CD4-positive, alpha-beta memory T cell (primary cell): ENCODE results near the gene SDE2. TPM values are rescaled to one million over a fixed set of nuclear protein-coding genes. Genes with fewer than 3 reads are reported as not detected.

ENCODE experiments used
- CTCF ChIA-PET: fragments of 350-600 bp; sonication (Branson Sonifier 250); formaldehyde crosslinking; loops from one replicate; lab custom pipeline; 2021; ENCODE audit warnings: inconsistent platforms; ENCODE audit not compliant: partially characterized antibody; lab: Charles Lee
- POLR2A ChIA-PET: fragments of 350-600 bp; sonication (Branson Sonifier 250); formaldehyde crosslinking; loops from one replicate; lab custom pipeline; 2021; ENCODE audit not compliant: partially characterized antibody; lab: Charles Lee
- DNase-seq, 5 donors: peaks; one replicate each; pipeline versions ENCODE4 v3.0.0 to v3.0.0-alpha.2; 2020 to 2022; ENCODE audit warnings: mixed read lengths in 1 of 5
- H3K27ac ChIP-seq: one replicate; pipeline ENCODE4 v1.7.0; 2013; ENCODE audit warnings: low read depth, low read length
- H3K27me3 ChIP-seq: 2 replicates; pipeline ENCODE4 v1.7.0; 2013; ENCODE audit warnings: mild to moderate bottlenecking, low read length, moderate library complexity; ENCODE audit not compliant: insufficient read depth
- H3K36me3 ChIP-seq: 2 replicates; pipeline ENCODE4 v1.7.0; 2013; ENCODE audit warnings: mild to moderate bottlenecking, low read length, moderate library complexity; ENCODE audit not compliant: insufficient read depth
- H3K4me1 ChIP-seq: 2 replicates; pipeline ENCODE4 v1.7.0; 2013; ENCODE audit warnings: mild to moderate bottlenecking, low read length, moderate library complexity; ENCODE audit not compliant: insufficient read depth
- H3K4me3 ChIP-seq, 2 donors: one replicate each; pipeline ENCODE4 v1.7.0; 2013; ENCODE audit warnings: low read length in 2 of 2, mild to moderate bottlenecking in 1 of 2
- H3K9me3 ChIP-seq, 2 donors: one replicate each; pipeline ENCODE4 v1.7.0; 2013; ENCODE audit warnings: low read length in 2 of 2, control low read depth in 1 of 2; ENCODE audit not compliant: control insufficient read depth in 1 of 2
- H3K27ac Mint-ChIP-seq, 7 donors: one replicate each; pipeline ENCODE4 v1.8.0; 2020 to 2021; ENCODE audit warnings: mixed read lengths in 7 of 7, mild to moderate bottlenecking in 6 of 7, inconsistent platforms in 3 of 7, moderate library complexity in 3 of 7
- H3K27me3 Mint-ChIP-seq, 2 donors: one replicate each; pipeline ENCODE4 v1.8.0; 2020 to 2021; ENCODE audit warnings: mixed read lengths in 2 of 2
- H3K36me3 Mint-ChIP-seq, 2 donors: one replicate each; pipeline ENCODE4 v1.8.0; 2020 to 2021; ENCODE audit warnings: mixed read lengths in 2 of 2, inconsistent platforms in 1 of 2, mild to moderate bottlenecking in 1 of 2
- H3K4me1 Mint-ChIP-seq, 4 donors: one replicate each; pipeline ENCODE4 v1.8.0; 2020 to 2021; ENCODE audit warnings: mixed read lengths in 4 of 4, mild to moderate bottlenecking in 1 of 4
- H3K4me3 Mint-ChIP-seq, 8 donors: one replicate each; pipeline ENCODE4 v1.8.0; 2020 to 2021; ENCODE audit warnings: mixed read lengths in 8 of 8, mild to moderate bottlenecking in 7 of 8, moderate library complexity in 6 of 8, inconsistent platforms in 3 of 8
- H3K9me3 Mint-ChIP-seq, 8 donors: one replicate each; pipeline ENCODE4 v1.8.0; 2020 to 2021; ENCODE audit warnings: mixed read lengths in 8 of 8, mild to moderate bottlenecking in 5 of 8, inconsistent platforms in 3 of 8, moderate library complexity in 1 of 8
- intact Hi-C: fragments of 100-400 bp; cut with micrococcal nuclease; formaldehyde crosslinking; loops from one replicate; pipeline ENCODE4 v1.15.1; 2023
- polyA plus RNA-seq, 2 donors: library from polyadenylated mRNA; unstranded; fragments of 300-500 nt; fragmentation: Illumina TruSeq; gene quantifications; one replicate each; pipeline ENCODE4 v1.2.3, GENCODE V29; 2021
- total RNA-seq, 2 experiments: library from RNA; stranded (reverse); gene quantifications; one replicate each; pipeline ENCODE4 v1.2.3, GENCODE V29; 2021

Gene SDE2
- total RNA-seq (10 to 100 TPM; 21.1 to 21.2 TPM), polyA plus RNA-seq (10 to 100 TPM; 10.0 to 18.9 TPM)

- Mint-ChIP-seq H3K9me3 (peaks cover 0 to 5% (median 0%) of the 10 kb centered on the region in 8 donors), H3K4me3 (peak within 1 kb of the TSS; percentile 99 to 100 (median 100)), H3K27ac (peak within 1 kb of the TSS; percentile 100), H3K36me3 (peaks cover 12 to 35% of the 10 kb centered on the region in 2 donors), H3K27me3 (no peaks in the 10 kb centered on the region), H3K4me1 (peaks cover 44 to 78% (median 61%) of the 10 kb centered on the region in 4 donors)
- peak; percentile 99 to 100 (median 100) for DNase-seq
- Histone ChIP-seq H3K27ac (peak within 1 kb of the TSS; percentile 98), H3K9me3 (no peaks in the 10 kb centered on the region), H3K4me1 (peaks cover 81% of the 10 kb centered on the region), H3K27me3 (no peaks in the 10 kb centered on the region), H3K36me3 (peaks cover 12% of the 10 kb centered on the region), H3K4me3 (peak within 1 kb of the TSS; percentile 78 to 99)
- ChIA-PET POLR2A (interaction anchor here (0.6 to 22.3 kb wide), 50 partner anchors 9 to 1816 kb away, joined by 3 to 614 read pairs (median 5); partner anchors contain the start of genes ACBD3, COQ8A, DEGS1 and H3-3A), CTCF (interaction anchor here (0.6 to 2.1 kb wide), 11 partner anchors 9 to 572 kb away, joined by 3 to 28 read pairs (median 4); partner anchors contain the start of genes H3-3A, LBR and SRP9)
- intact Hi-C loops: loop anchor here (1.0 to 10.0 kb wide), 8 partner anchors 12 to 2005 kb away; partner anchors contain the start of genes ACBD3, H3-3A, LBR and PYCR2
Measured at GRCh38 chr1:225999227-225999911, at the start of gene SDE2. TSS of gene SDE2 (minus strand) at chr1:225999343. CDS start at chr1:225999312, 31 bp downstream.

DNA sequence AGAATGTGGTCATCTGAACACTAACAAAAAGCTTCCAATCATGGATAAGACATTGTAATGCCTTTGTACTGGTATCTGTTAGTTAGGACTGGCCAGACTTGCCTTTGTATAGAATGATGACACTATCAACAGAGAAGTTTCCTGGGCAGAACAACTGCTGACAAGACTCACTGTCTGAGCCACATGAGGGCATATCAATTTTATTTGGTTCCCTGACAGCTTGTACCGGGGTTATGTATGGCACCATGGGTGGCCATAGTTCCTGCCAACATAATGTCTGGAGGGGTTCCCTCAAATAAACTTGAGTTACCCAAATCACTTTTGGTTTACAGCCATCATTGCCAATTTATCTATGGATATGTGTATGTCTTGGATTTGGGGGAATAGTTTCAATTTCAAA lies 49.7 kb upstream of the SDE2 start:
- Histone ChIP-seq H3K27ac (no peak overlapping the region), H3K9me3 (no peaks in the 10 kb centered on the region), H3K27me3 (no peaks in the 10 kb centered on the region), H3K4me3 (no peak overlapping the region), H3K4me1 (no peaks in the 10 kb centered on the region), H3K36me3 (no peaks in the 10 kb centered on the region)
- no peak for DNase-seq
- Mint-ChIP-seq H3K4me1 (peaks cover 0 to 3% (median 1%) of the 10 kb centered on the region in 4 donors), H3K27ac (no peak overlapping the region), H3K27me3 (no peaks in the 10 kb centered on the region), H3K9me3 (peaks cover 0 to 1% (median 0%) of the 10 kb centered on the region in 8 donors), H3K36me3 (peaks cover 0 to 7% of the 10 kb centered on the region in 2 donors), H3K4me3 (no peak overlapping the region)
- ChIA-PET POLR2A (no interaction called here), CTCF (no interaction called here)
- intact Hi-C loops: no loop called here

DNA sequence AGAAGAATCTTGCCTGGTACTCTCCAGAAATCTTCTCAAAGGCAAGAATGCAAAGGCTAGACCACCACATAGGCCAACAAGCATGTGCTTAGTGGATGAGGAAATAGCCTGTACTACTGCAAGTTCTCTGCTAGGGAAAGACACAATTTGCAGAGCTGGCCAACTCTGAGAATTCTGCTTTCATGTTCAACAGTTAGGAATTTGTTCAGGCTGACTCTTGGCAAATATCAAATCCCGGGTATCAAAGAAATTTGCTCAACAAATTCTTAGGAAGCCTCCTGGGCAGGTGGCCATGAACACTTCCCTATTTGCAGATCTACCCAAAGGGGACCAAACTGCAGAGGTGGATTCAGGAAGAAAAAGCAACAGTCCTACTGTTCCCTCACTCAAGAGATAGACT lies 48.4 kb upstream of the SDE2 start:
- H3K27me3 ChIP-seq: no peaks in the 10 kb centered on the region
- no peaks in the 10 kb centered on the region for H3K9me3 ChIP-seq
- Mint-ChIP-seq H3K36me3 (peaks cover 0 to 6% of the 10 kb centered on the region in 2 donors), H3K4me3 (no peak overlapping the region), H3K27ac (peak overlapping the region in 1 of 7 donors; percentile 12), H3K27me3 (no peaks in the 10 kb centered on the region), H3K9me3 (peaks cover 0 to 2% (median 0%) of the 10 kb centered on the region in 8 donors), H3K4me1 (peaks cover 0 to 9% (median 2%) of the 10 kb centered on the region in 4 donors)
- H3K4me1 ChIP-seq: no peaks in the 10 kb centered on the region
- CTCF ChIA-PET: no interaction called here
- no peak overlapping the region for H3K4me3 ChIP-seq
- POLR2A ChIA-PET: interaction anchor here (1.1 kb wide), 1 partner anchor 48 kb away, joined by 5 read pairs; the partner anchor contains the start of gene SDE2
- intact Hi-C loops: no loop called here
- H3K27ac ChIP-seq: no peak overlapping the region
- no peak for DNase-seq
- no peaks in the 10 kb centered on the region for H3K36me3 ChIP-seq

DNA sequence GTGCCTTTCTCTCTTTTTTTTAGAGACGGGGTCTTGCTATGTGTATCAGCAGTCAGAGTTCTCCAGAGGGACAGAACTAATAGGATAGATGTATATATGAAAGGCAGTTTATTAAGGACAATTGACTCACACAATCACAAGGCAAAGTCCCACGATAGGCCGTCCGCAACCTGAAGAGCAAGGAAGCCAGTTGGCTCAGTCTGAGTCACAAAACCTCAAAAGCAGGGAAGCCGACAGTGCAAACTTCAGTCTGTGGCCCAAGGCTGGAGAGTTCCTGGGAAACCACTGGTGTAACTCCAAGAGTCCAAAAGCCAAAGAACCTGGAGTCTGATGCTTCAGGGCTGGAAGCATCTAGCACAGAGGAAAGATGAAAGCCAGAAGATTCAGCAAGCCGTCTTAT lies 47.1 kb upstream of the SDE2 start:
- Mint-ChIP-seq H3K27ac (no peak overlapping the region), H3K27me3 (no peaks in the 10 kb centered on the region), H3K4me3 (no peak overlapping the region), H3K9me3 (peaks cover 0 to 2% (median 0%) of the 10 kb centered on the region in 8 donors), H3K4me1 (peaks cover 0 to 9% (median 4%) of the 10 kb centered on the region in 4 donors), H3K36me3 (peaks cover 0 to under 1% of the 10 kb centered on the region in 2 donors)
- no peaks in the 10 kb centered on the region for H3K36me3 ChIP-seq
- H3K4me3 ChIP-seq: no peak overlapping the region
- H3K9me3 ChIP-seq: no peaks in the 10 kb centered on the region
- DNase-seq: no peak
- POLR2A ChIA-PET: no interaction called here
- H3K4me1 ChIP-seq: no peaks in the 10 kb centered on the region
- no peaks in the 10 kb centered on the region for H3K27me3 ChIP-seq
- no peak overlapping the region for H3K27ac ChIP-seq
- CTCF ChIA-PET: no interaction called here
- intact Hi-C loops: no loop called here

DNA sequence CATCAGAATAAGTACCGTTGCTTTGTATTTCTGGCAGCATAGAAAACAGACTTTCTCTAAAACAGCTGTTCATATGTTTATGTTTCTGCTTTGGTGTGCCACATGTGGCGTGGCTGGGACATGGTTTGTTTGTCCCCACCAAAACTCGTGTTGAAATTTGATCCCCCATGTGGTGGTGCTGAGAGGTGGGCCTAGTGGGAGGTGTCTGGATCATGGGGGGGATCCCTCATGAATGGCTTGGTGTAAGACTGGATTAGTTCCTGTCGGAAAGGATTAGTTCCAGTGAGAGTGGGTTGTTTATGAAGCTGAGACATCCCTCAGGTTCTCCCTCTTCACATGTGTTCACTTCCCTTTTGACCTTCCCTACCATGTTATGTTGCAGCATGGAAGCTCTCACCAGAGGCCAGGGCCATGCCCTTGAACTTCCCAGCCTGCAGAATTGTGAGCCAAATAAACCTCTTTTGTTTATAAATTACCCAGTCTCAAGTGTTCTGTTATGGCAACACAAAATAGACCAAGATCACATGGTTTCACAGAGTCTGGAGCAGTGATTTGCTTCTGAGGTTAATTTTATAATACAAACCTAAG lies 45.5 kb upstream of the SDE2 start:
- no peak overlapping the region for H3K27ac ChIP-seq
- no peak for DNase-seq
- Mint-ChIP-seq H3K27ac (no peak overlapping the region), H3K4me1 (peaks cover 0 to 9% (median 4%) of the 10 kb centered on the region in 4 donors), H3K9me3 (peaks cover 0 to 2% (median 0%) of the 10 kb centered on the region in 8 donors), H3K36me3 (no peaks in the 10 kb centered on the region), H3K27me3 (peaks cover 0 to 2% of the 10 kb centered on the region in 2 donors), H3K4me3 (no peak overlapping the region)
- no peaks in the 10 kb centered on the region for H3K4me1 ChIP-seq
- no peaks in the 10 kb centered on the region for H3K36me3 ChIP-seq
- H3K27me3 ChIP-seq: no peaks in the 10 kb centered on the region
- CTCF ChIA-PET: no interaction called here
- POLR2A ChIA-PET: interaction anchor here (1.7 kb wide), 1 partner anchor 17 kb away, joined by 6 read pairs; the partner anchor contains the start of gene H3-3A
- intact Hi-C loops: no loop called here
- H3K4me3 ChIP-seq: no peak overlapping the region
- H3K9me3 ChIP-seq: no peaks in the 10 kb centered on the region

- no peaks in the 10 kb centered on the region for H3K9me3 ChIP-seq
- intact Hi-C loops: no loop called here
- no peak overlapping the region for H3K27ac Mint-ChIP-seq
- H3K4me3 Mint-ChIP-seq: no peak overlapping the region
- H3K36me3 ChIP-seq: no peaks in the 10 kb centered on the region
- no peaks in the 10 kb centered on the region for H3K4me1 ChIP-seq
- H3K27ac ChIP-seq: no peak overlapping the region
- DNase-seq: no peak
- no peaks in the 10 kb centered on the region for H3K36me3 Mint-ChIP-seq
- CTCF ChIA-PET: no interaction called here
- H3K4me3 ChIP-seq: no peak overlapping the region
- no peaks in the 10 kb centered on the region for H3K27me3 ChIP-seq
- peaks cover 0 to 2% of the 10 kb centered on the region in 2 donors for H3K27me3 Mint-ChIP-seq
- POLR2A ChIA-PET: no interaction called here
- peaks cover 0 to 2% (median 0%) of the 10 kb centered on the region in 8 donors for H3K9me3 Mint-ChIP-seq
- H3K4me1 Mint-ChIP-seq: peaks cover 0 to 9% (median 4%) of the 10 kb centered on the region in 4 donors
Measured at GRCh38 chr1:226041419-226041818, 42.3 kb upstream of the SDE2 start.

DNA sequence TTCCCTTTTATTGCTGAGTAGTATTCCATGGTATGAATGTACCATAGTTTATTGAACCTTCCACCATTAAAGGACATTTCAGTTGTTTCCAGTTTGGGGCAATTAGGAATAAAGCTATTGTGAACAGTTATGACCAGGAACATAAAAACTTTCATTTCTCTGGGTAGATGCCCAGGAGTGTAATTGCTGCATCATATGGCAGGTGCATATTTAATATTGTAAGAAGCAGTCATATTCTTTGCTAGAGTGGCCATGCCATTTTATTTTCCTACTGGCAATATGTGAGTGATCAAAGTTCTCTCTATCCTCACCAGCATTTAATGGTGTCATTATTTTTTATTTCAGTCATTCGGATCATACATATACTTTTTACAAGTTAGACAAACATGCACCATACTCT lies 39.5 kb upstream of the SDE2 start:
- Mint-ChIP-seq H3K9me3 (no peaks in the 10 kb centered on the region), H3K27ac (no peak overlapping the region), H3K27me3 (peaks cover 0 to 2% of the 10 kb centered on the region in 2 donors), H3K4me3 (no peak overlapping the region), H3K4me1 (peaks cover 0 to 4% (median 2%) of the 10 kb centered on the region in 4 donors), H3K36me3 (no peaks in the 10 kb centered on the region)
- no peaks in the 10 kb centered on the region for H3K4me1 ChIP-seq
- intact Hi-C loops: no loop called here
- H3K27me3 ChIP-seq: no peaks in the 10 kb centered on the region
- no peak overlapping the region for H3K4me3 ChIP-seq
- no peaks in the 10 kb centered on the region for H3K36me3 ChIP-seq
- CTCF ChIA-PET: no interaction called here
- DNase-seq: no peak
- H3K9me3 ChIP-seq: no peaks in the 10 kb centered on the region
- POLR2A ChIA-PET: no interaction called here
- no peak overlapping the region for H3K27ac ChIP-seq
